Measurements from ENCODE around the gene CELSR3. TPM values are rescaled to one million over a fixed set of nuclear protein-coding genes. Genes with fewer than 3 reads are reported as not detected.

Gene CELSR3
- total RNA-seq, 1 donor from 2014 or later = 16.0 TPM

- intact Hi-C loops (cut with micrococcal nuclease) = no loop called here
- Mint-ChIP-seq H3K27me3 (ENCODE audit: low read depth) (no peaks in the 10 kb centered on the region), H3K9me3 (peaks cover 29% of the 10 kb centered on the region), H3K4me1 (ENCODE audit: low read depth) (peaks cover 11% of the 10 kb centered on the region), H3K4me3 (ENCODE audit: low read depth) (no peak overlapping the region), H3K36me3 (ENCODE audit: low read depth) (peaks cover 56% of the 10 kb centered on the region), H3K27ac (no peak overlapping the region)
- no peak for DNase-seq (ENCODE audit: low spot score)
Measured at GRCh38 chr3:48619541-48620524, 42.9 kb downstream of the CELSR3 start.

GRCh38 chr3:48617559-48617958, 45.1 kb downstream of the CELSR3 start:
- H3K27ac Mint-ChIP-seq = no peak overlapping the region
- peaks cover 29% of the 10 kb centered on the region for H3K9me3 Mint-ChIP-seq
- no peak for DNase-seq (ENCODE audit: low spot score)
- H3K4me1 Mint-ChIP-seq (ENCODE audit: low read depth) = peaks cover 9% of the 10 kb centered on the region
- no peaks in the 10 kb centered on the region for H3K27me3 Mint-ChIP-seq (ENCODE audit: low read depth)
- H3K4me3 Mint-ChIP-seq (ENCODE audit: low read depth) = no peak overlapping the region
- intact Hi-C loops (cut with micrococcal nuclease) = no loop called here
- H3K36me3 Mint-ChIP-seq (ENCODE audit: low read depth) = peaks cover 59% of the 10 kb centered on the region

GRCh38 chr3:48614044-48614443, 48.6 kb downstream of the CELSR3 start:
- peaks cover 13% of the 10 kb centered on the region for H3K4me1 Mint-ChIP-seq (ENCODE audit: low read depth)
- no peaks in the 10 kb centered on the region for H3K27me3 Mint-ChIP-seq (ENCODE audit: low read depth)
- H3K4me3 Mint-ChIP-seq (ENCODE audit: low read depth) = peak overlapping the region; percentile 49
- peak overlapping the region; percentile 95 for H3K27ac Mint-ChIP-seq
- intact Hi-C loops (cut with micrococcal nuclease) = loop anchor here (1.0 kb wide), 2 partner anchors 21 to 42 kb away; partner anchors contain the start of gene SLC26A6
- peaks cover 27% of the 10 kb centered on the region for H3K9me3 Mint-ChIP-seq
- DNase-seq (ENCODE audit: low spot score) = no peak
- peaks cover 43% of the 10 kb centered on the region for H3K36me3 Mint-ChIP-seq (ENCODE audit: low read depth)

- Mint-ChIP-seq H3K36me3 (ENCODE audit: low read depth) (peaks cover 42% of the 10 kb centered on the region), H3K27me3 (ENCODE audit: low read depth) (no peaks in the 10 kb centered on the region), H3K4me3 (ENCODE audit: low read depth) (no peak overlapping the region), H3K9me3 (peaks cover 13% of the 10 kb centered on the region), H3K27ac (peak overlapping the region; percentile 65), H3K4me1 (ENCODE audit: low read depth) (peaks cover 22% of the 10 kb centered on the region)
- intact Hi-C loops (cut with micrococcal nuclease) = no loop called here
- no peak for DNase-seq (ENCODE audit: low spot score)
Measured at GRCh38 chr3:48612309-48612708, 50.4 kb downstream of the CELSR3 start.

DNA sequence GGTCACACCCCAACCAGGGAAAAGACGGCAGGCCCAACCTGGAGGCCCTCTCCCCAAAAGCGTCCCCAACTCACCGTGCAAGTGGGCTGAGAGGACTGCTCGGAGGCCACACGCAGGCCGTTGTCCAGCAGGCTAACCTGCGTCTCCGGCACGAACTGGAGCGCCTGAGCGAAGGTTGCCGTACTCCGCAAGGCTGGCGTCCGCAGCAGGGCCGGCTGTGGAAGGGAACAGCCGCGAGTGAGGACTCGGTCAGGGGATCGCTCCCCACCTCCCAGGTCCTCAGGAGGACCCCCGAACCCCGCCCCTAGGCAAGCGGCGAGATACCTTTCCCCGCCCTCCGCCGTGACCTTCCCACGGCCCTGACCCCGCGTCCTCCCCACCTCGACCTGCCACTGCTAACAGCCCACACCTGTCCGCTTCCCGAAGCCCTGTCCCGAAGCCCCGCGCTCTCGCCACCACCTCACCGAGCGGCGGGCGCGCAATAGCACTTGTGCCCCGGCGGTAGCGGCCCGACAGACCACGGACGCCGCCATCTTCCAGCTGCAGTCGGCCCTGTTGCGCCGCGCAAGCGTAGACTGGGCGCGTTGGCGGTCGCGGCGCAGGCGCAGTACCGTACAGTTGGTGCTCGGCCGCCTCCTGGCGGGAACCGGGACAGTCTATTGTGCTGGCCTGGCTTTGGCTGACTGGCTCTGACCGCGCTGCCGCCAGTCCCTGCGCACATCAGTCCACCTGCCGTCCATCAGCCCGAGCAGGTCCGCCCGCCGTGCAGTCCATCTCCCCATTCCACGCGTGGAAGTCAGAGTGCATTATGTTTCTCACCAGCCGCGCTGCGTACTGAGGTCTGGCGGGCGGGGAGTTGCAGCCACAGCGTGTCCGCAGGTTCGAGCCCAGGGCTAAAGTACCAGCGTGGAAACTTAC, 53.3 kb downstream of the CELSR3 start, which contains the start of gene UQCRC1:
Gene UQCRC1, minus strand, starts transcription at position 559 of the 918 bp plus-strand sequence. Its CDS starts 26 bp downstream, at position 533.
- no peaks in the 10 kb centered on the region for H3K9me3 Mint-ChIP-seq
- H3K27ac Mint-ChIP-seq = peak within 1 kb of the TSS; percentile 98
- peak within 1 kb of the TSS; percentile 99 for H3K4me3 Mint-ChIP-seq (ENCODE audit: low read depth)
- no peaks in the 10 kb centered on the region for H3K27me3 Mint-ChIP-seq (ENCODE audit: low read depth)
- H3K4me1 Mint-ChIP-seq (ENCODE audit: low read depth) = peaks cover 21% of the 10 kb centered on the region
- peaks cover 54% of the 10 kb centered on the region for H3K36me3 Mint-ChIP-seq (ENCODE audit: low read depth)
- DNase-seq (ENCODE audit: low spot score) = peak; percentile 93
- intact Hi-C loops (cut with micrococcal nuclease) = loop anchor here (1.0 to 2.0 kb wide), 2 partner anchors 26 to 53 kb away; partner anchors contain the start of genes PFKFB4 and SLC26A6

DNA sequence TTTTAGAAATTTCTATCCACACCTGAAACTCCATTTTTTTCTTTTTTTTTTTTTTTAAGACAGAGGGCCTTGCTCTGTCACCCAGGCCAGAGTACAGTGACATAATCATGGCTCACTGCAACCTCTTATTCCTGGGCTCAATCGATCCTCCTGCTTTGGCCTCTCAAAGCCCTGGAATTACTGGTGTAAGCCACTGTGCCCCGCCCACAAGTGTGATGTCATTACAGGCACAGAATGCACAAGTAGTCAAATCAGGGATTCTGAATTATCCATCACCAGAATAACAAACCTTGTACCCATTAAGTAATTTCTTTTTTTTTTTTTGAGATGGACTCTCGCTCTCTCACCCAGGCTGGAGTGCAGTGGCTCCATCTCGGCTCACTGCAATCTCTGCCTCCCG, 55.2 kb downstream of the CELSR3 start:
- Mint-ChIP-seq H3K4me1 (ENCODE audit: low read depth) (peaks cover 13% of the 10 kb centered on the region), H3K36me3 (ENCODE audit: low read depth) (peaks cover 62% of the 10 kb centered on the region), H3K4me3 (ENCODE audit: low read depth) (peak overlapping the region; percentile 99), H3K9me3 (no peaks in the 10 kb centered on the region), H3K27ac (no peak overlapping the region), H3K27me3 (ENCODE audit: low read depth) (no peaks in the 10 kb centered on the region)
- intact Hi-C loops (cut with micrococcal nuclease) = no loop called here
- no peak for DNase-seq (ENCODE audit: low spot score)

GRCh38 chr3:48601622-48601994, 61.1 kb downstream of the CELSR3 start:
- H3K27ac Mint-ChIP-seq = no peak overlapping the region
- H3K4me1 Mint-ChIP-seq (ENCODE audit: low read depth) = no peaks in the 10 kb centered on the region
- H3K27me3 Mint-ChIP-seq (ENCODE audit: low read depth) = no peaks in the 10 kb centered on the region
- DNase-seq (ENCODE audit: low spot score) = no peak
- intact Hi-C loops (cut with micrococcal nuclease) = no loop called here
- no peak overlapping the region for H3K4me3 Mint-ChIP-seq (ENCODE audit: low read depth)
- no peaks in the 10 kb centered on the region for H3K9me3 Mint-ChIP-seq
- peaks cover 69% of the 10 kb centered on the region for H3K36me3 Mint-ChIP-seq (ENCODE audit: low read depth)

DNA sequence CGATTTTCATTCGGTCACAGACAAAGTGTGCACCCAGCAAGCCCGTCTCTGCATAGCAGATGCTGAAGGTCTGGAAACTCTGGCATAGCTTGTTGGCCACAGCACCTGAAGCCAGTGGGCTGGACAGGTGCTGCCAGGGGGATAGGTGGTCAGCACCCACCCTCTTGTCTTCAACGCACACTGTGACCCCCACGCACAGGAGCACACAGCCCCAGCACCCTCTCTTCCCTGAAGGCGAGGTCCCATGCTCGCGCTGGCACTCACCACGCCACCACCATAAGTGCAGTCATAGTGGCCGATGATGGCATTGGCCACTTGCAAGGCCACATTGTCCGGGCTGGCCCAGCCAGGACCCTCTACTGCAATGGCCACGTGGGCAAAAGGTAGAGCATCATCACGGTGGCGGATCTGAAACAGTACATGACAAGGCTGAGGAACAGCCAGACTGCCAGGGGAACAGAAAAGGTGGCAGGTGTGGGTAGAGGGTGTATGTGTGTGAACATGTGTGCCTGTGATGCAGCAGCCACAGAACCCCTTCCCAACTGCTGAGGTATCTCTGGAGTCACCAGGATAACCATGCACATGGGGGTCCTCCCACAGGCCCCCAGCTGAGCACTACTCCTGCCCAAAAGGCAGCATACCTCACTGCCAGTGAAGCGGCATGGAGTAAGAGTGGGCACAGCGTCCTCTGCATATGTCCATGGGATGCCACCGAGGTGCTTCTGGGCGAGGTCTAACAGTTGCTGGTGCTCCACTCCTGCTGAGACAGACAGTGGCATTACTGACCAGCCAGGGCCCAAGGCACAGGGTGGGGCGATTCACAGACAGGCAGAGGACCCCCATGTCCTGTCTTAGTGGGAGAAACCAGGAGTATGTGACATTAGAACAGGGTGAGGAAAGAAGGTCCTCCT, 61.7 kb downstream of the CELSR3 start:
- Mint-ChIP-seq H3K27ac (no peak overlapping the region), H3K4me1 (ENCODE audit: low read depth) (no peaks in the 10 kb centered on the region), H3K36me3 (ENCODE audit: low read depth) (peaks cover 62% of the 10 kb centered on the region), H3K9me3 (no peaks in the 10 kb centered on the region), H3K4me3 (ENCODE audit: low read depth) (no peak overlapping the region), H3K27me3 (ENCODE audit: low read depth) (peaks cover 2% of the 10 kb centered on the region)
- DNase-seq (ENCODE audit: low spot score) = no peak
- intact Hi-C loops (cut with micrococcal nuclease) = no loop called here

- no peak for DNase-seq (ENCODE audit: low spot score)
- no peak overlapping the region for H3K27ac Mint-ChIP-seq
- intact Hi-C loops (cut with micrococcal nuclease) = no loop called here
- H3K4me3 Mint-ChIP-seq (ENCODE audit: low read depth) = no peak overlapping the region
- no peaks in the 10 kb centered on the region for H3K9me3 Mint-ChIP-seq
- peaks cover 50% of the 10 kb centered on the region for H3K36me3 Mint-ChIP-seq (ENCODE audit: low read depth)
- H3K4me1 Mint-ChIP-seq (ENCODE audit: low read depth) = no peaks in the 10 kb centered on the region
- peaks cover 5% of the 10 kb centered on the region for H3K27me3 Mint-ChIP-seq (ENCODE audit: low read depth)
Measured at GRCh38 chr3:48599509-48600285, 63.0 kb downstream of the CELSR3 start.

DNA sequence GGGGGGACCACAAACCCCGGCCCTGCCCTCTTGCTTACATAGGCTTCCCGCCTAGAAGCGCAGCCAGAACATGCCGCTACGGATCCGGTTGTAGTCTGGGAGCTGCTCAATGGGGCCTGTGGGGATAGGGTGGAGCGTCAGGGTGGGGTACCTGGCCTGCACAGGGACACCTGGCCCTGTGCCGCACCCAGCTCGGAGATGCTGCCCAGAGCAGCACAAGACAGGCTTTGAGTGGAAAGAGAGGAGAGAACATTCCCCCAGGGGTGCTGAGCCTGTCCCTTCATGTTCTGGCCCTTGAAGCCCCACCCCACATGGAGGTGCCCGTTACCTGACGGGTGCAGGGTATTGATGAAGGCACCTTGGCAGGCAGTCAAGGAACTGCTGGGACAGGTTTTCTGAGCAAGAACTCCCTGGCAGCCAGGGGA, 63.6 kb downstream of the CELSR3 start:
- H3K4me1 Mint-ChIP-seq (ENCODE audit: low read depth) = no peaks in the 10 kb centered on the region
- no peaks in the 10 kb centered on the region for H3K9me3 Mint-ChIP-seq
- DNase-seq (ENCODE audit: low spot score) = no peak
- intact Hi-C loops (cut with micrococcal nuclease) = no loop called here
- H3K27ac Mint-ChIP-seq = no peak overlapping the region
- peaks cover 10% of the 10 kb centered on the region for H3K27me3 Mint-ChIP-seq (ENCODE audit: low read depth)
- H3K36me3 Mint-ChIP-seq (ENCODE audit: low read depth) = peaks cover 44% of the 10 kb centered on the region
- H3K4me3 Mint-ChIP-seq (ENCODE audit: low read depth) = no peak overlapping the region

DNA sequence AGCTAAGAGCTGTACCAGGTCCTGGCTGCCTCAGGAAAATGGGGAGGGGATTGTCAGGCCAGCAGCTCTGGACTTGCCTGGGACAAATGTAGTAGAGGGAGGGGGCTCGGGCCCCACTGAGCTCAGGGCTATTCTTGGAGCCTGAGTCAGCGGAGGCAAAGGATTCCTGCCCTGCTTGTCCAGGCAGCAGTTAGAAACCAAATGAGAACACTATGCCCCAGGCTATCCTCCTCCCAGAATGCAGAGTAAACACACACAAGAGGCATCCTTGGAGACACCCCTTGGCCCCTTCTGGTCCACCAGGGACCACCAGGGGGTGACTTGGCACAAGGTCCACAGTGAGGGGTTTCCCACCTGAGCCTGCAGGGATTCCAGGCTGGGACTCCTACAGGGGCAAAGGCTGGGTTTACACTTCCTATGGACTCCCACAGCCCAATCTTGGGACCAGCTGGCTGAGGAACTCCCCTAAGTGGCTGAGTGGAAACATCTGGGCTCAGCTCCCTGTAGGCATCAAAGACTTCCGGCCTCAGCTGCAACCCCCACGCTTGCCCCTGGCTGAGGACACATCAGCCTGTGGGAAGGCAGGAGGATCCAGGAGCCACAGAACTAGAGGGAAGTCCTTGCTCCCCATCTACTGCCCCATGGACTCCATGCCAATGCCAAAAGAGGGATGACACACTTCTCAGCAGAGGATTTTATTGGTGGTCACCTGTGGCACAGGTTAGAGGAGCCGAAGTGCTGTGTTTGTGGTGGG, 64.2 kb downstream of the CELSR3 start:
- H3K4me1 Mint-ChIP-seq (ENCODE audit: low read depth) = no peaks in the 10 kb centered on the region

More for the DNA sequence above, 64.2 kb downstream of the CELSR3 start:
- H3K36me3 Mint-ChIP-seq (ENCODE audit: low read depth) = peaks cover 38% of the 10 kb centered on the region
- DNase-seq (ENCODE audit: low spot score) = no peak
- H3K4me3 Mint-ChIP-seq (ENCODE audit: low read depth) = no peak overlapping the region
- no peak overlapping the region for H3K27ac Mint-ChIP-seq
- H3K27me3 Mint-ChIP-seq (ENCODE audit: low read depth) = peaks cover 10% of the 10 kb centered on the region
- H3K9me3 Mint-ChIP-seq = no peaks in the 10 kb centered on the region
- intact Hi-C loops (cut with micrococcal nuclease) = no loop called here
